HCT116 (cell line): ENCODE measurements around the gene C1QTNF3. TPM values are rescaled to one million over a fixed set of nuclear protein-coding genes. Genes with fewer than 3 reads are reported as not detected.

Experiments
- ATAC-seq: fragments of 200-7000 bp; cut with Tn5 transposase; 2 replicates; pipeline ENCODE4 v1.9.1; 2020; ENCODE audit warnings: mild to moderate bottlenecking, moderate library complexity
- BruUV-seq: library from RNA; stranded (reverse); fragments of 400-500 nt; replicated peaks from 2 replicates; lab custom pipeline; 2021; lab: Mats Ljungman, UMichigan
- CTCF ChIA-PET: fragments of 300-600 bp; sonication (Branson Sonifier 250); formaldehyde crosslinking; loops from one replicate; lab custom pipeline; 2021; ENCODE audit warnings: antibody characterized with exemption; lab: Charles Lee
- POLR2A ChIA-PET: fragments of 300-600, 350-600 bp; sonication (Branson Sonifier 250); formaldehyde crosslinking; loops from one replicate; lab custom pipeline; 2021; ENCODE audit warnings: antibody characterized with exemption; lab: Charles Lee
- RAD21 ChIA-PET, 2 experiments: fragments of 300-600 bp; sonication (Branson Sonifier 250); formaldehyde crosslinking; loops; one replicate each; lab custom pipeline; 2023; ENCODE audit warnings: low total read pairs in 2 of 2; ENCODE audit not compliant: uncharacterized antibody in 2 of 2, unreplicated experiment in 2 of 2, low non-redundant PET in 1 of 2; lab: Charles Lee
- DNase-seq: peaks from one replicate; pipeline ENCODE4 v3.0.0-alpha.2; 2010; ENCODE audit warnings: low read depth, low spot score
- H2AFZ ChIP-seq: fragments of 200-600 bp; shearing (Covaris generic), sonication (generic); 2 replicates; pipeline ENCODE4 v1.6.1; 2017; ENCODE audit warnings: low read depth, mixed run types, mixed read lengths, antibody characterized with exemption, low read length; ENCODE audit not compliant: poor library complexity, severe bottlenecking
- H3K27ac ChIP-seq: 2 replicates; pipeline ENCODE4 v1.5.1; 2012; ENCODE audit warnings: low read depth, low read length
- H3K27me3 ChIP-seq: fragments of 200-600 bp; sonication (generic); 2 replicates; pipeline ENCODE4 v1.6.1; 2016; ENCODE audit warnings: mixed run types, low read length, mixed read lengths; ENCODE audit not compliant: insufficient read depth
- H3K36me3 ChIP-seq, 2 experiments: fragments of 200-500 bp in 1 of 2; fragments of 200-600 bp in 1 of 2; sonication (Bioruptor generic) in 1 of 2; sonication (generic) in 1 of 2; 2 replicates each; pipeline versions ENCODE4 v1.5.1 to v1.6.1; 2014 to 2016; ENCODE audit warnings: low read length in 2 of 2, inconsistent platforms in 1 of 2, mixed read lengths in 1 of 2, mixed run types in 1 of 2; ENCODE audit not compliant: insufficient read depth in 2 of 2, control insufficient read depth in 1 of 2
- H3K4me1 ChIP-seq, 2 experiments: fragments of 200-600 bp in 1 of 2; sonication (generic) in 1 of 2; 2 replicates each; pipeline versions ENCODE4 v1.5.1 to v1.6.1; 2012 to 2017; ENCODE audit warnings: low read length in 2 of 2, inconsistent platforms in 1 of 2, mild to moderate bottlenecking in 1 of 2, mixed read lengths in 1 of 2, mixed run types in 1 of 2, moderate library complexity in 1 of 2; ENCODE audit not compliant: insufficient read depth in 2 of 2, control insufficient read depth in 1 of 2
- H3K4me2 ChIP-seq: fragments of 200-600 bp; sonication (generic); 2 replicates; pipeline ENCODE4 v1.6.1; 2017; ENCODE audit warnings: mixed run types, low read length, mixed read lengths
- H3K4me3 ChIP-seq, 2 experiments: fragments of 200-600 bp in 1 of 2; sonication (generic) in 1 of 2; replicated peaks in 1 of 2; 2 replicates each; pipeline ENCODE4 v1.5.1; 2011 to 2016; ENCODE audit warnings: low read length in 2 of 2, control low read depth in 1 of 2, low read depth in 1 of 2, mild to moderate bottlenecking in 1 of 2, mixed read lengths in 1 of 2, mixed run types in 1 of 2
- H3K79me2 ChIP-seq: fragments of 200-600 bp; sonication (generic); 2 replicates; pipeline ENCODE4 v1.6.1; 2017; ENCODE audit warnings: mild to moderate bottlenecking, mixed run types, low read length, moderate library complexity, mixed read lengths; ENCODE audit not compliant: insufficient read depth
- H3K9ac ChIP-seq: fragments of 200-600 bp; sonication (generic); 2 replicates; pipeline ENCODE4 v1.6.1; 2016; ENCODE audit warnings: low read length, mixed read lengths
- H3K9me2 ChIP-seq: fragments of 200-600 bp; sonication (generic), shearing (Covaris generic); 2 replicates; pipeline ENCODE4 v1.6.1; 2017; ENCODE audit warnings: mixed run types, mild to moderate bottlenecking, moderate library complexity; ENCODE audit not compliant: insufficient read depth
- H3K9me3 ChIP-seq, 2 experiments: fragments of 200-500 bp in 1 of 2; fragments of 200-600 bp in 1 of 2; sonication (Bioruptor generic) in 1 of 2; sonication (generic) in 1 of 2; 2 replicates each; pipeline ENCODE4 v1.6.1; 2014 to 2017; ENCODE audit warnings: low read length in 2 of 2, mixed read lengths in 2 of 2, inconsistent platforms in 1 of 2, low read depth in 1 of 2, mild to moderate bottlenecking in 1 of 2, mixed run types in 1 of 2, moderate library complexity in 1 of 2; ENCODE audit not compliant: control insufficient read depth in 1 of 2, insufficient read depth in 1 of 2
- H4K20me1 ChIP-seq: fragments of 200-600 bp; sonication (generic), shearing (Covaris generic); 2 replicates; pipeline ENCODE4 v1.6.1; 2017; ENCODE audit warnings: mixed run types, mild to moderate bottlenecking, moderate library complexity; ENCODE audit not compliant: insufficient read depth
- ATF3 ChIP-seq: IDR thresholded peaks from 2 replicates; pipeline ENCODE4 v1.6.1; 2012
- CBX3 ChIP-seq: IDR thresholded peaks from 2 replicates; pipeline ENCODE4 v1.6.1; 2012; ENCODE audit warnings: low read depth
- CEBPB ChIP-seq: IDR thresholded peaks from 2 replicates; pipeline ENCODE4 v1.6.1; 2012; ENCODE audit warnings: low read depth
- CTCF ChIP-seq, 3 experiments: fragments of 200-600 bp in 1 of 3; sonication (generic) in 1 of 3; IDR thresholded peaks in 2 of 3; conservative IDR thresholded peaks in 1 of 3; 2 replicates each; pipeline ENCODE4 v1.5.1; 2012 to 2017; ENCODE audit warnings: low read depth in 2 of 3, low read length in 2 of 3, antibody characterized with exemption in 1 of 3, borderline replicate concordance in 1 of 3, control low read depth in 1 of 3, mild to moderate bottlenecking in 1 of 3, mixed read lengths in 1 of 3, mixed run types in 1 of 3, moderate library complexity in 1 of 3; ENCODE audit not compliant: insufficient read depth in 1 of 3
- EZH2 ChIP-seq: fragments of 200-600 bp; sonication (generic); IDR thresholded peaks from 2 replicates; pipeline ENCODE4 v1.6.1; 2017; ENCODE audit warnings: antibody characterized with exemption, mixed run types
- JUND ChIP-seq: IDR thresholded peaks from 2 replicates; pipeline ENCODE4 v1.6.1; 2012
- MAX ChIP-seq: IDR thresholded peaks from 2 replicates; pipeline ENCODE4 v1.6.1; 2012
- POLR2A ChIP-seq: IDR thresholded peaks from 2 replicates; pipeline ENCODE4 v1.7.0; 2011; ENCODE audit warnings: borderline replicate concordance; ENCODE audit not compliant: insufficient read depth, insufficient read length; ENCODE audit errors: extremely low read depth
- POLR2AphosphoS5 ChIP-seq: IDR thresholded peaks from 2 replicates; pipeline ENCODE4 v1.6.1; 2011; ENCODE audit warnings: mild to moderate bottlenecking, low read depth, low read length, moderate library complexity
- REST ChIP-seq: IDR thresholded peaks from 2 replicates; pipeline ENCODE4 v1.6.1; 2012; ENCODE audit warnings: low read depth
- SIN3A ChIP-seq: IDR thresholded peaks from 2 replicates; pipeline ENCODE4 v1.6.1; 2012; ENCODE audit warnings: low read depth
- SP1 ChIP-seq: IDR thresholded peaks from 2 replicates; pipeline ENCODE4 v1.6.1; 2012; ENCODE audit warnings: low read depth
- SRF ChIP-seq: IDR thresholded peaks from 2 replicates; pipeline ENCODE4 v1.6.1; 2012; ENCODE audit warnings: low read depth
- TCF7L2 ChIP-seq: IDR thresholded peaks from 2 replicates; pipeline ENCODE4 v1.7.0; 2011; ENCODE audit warnings: borderline replicate concordance, inconsistent platforms; ENCODE audit not compliant: insufficient read depth, insufficient read length; ENCODE audit errors: extremely low read depth
- ZNF274 ChIP-seq: fragments of 200-500 bp; sonication (Bioruptor generic); IDR thresholded peaks from 2 replicates; pipeline ENCODE4 v1.6.1; 2014; ENCODE audit warnings: mild to moderate bottlenecking, low read depth, low read length, inconsistent platforms
- intact Hi-C: fragments of 100-400 bp; cut with micrococcal nuclease; formaldehyde crosslinking; loops from 2 replicates; pipeline ENCODE4 v1.10.0; 2022
- total RNA-seq: library from RNA; stranded (reverse); gene quantifications from one replicate; pipeline ENCODE4 v1.2.1, GENCODE V29; 2021; ENCODE audit not compliant: unreplicated experiment

C1QTNF3 gene
- total RNA-seq, 1 experiment from 2014 or later = 2.6 TPM

- H3K4me3 ChIP-seq = no peak overlapping the region
- RAD21 ChIA-PET = no interaction called here
- CTCF ChIA-PET = no interaction called here
- H3K36me3 ChIP-seq = no peaks in the 10 kb centered on the region
- H2AFZ ChIP-seq = no peak overlapping the region
- ATAC-seq (no peak), DNase-seq (no peak)
- no peak overlapping the region for H3K4me2 ChIP-seq
- no peaks in the 10 kb centered on the region for H3K9me2 ChIP-seq
- H3K79me2 ChIP-seq = no peaks in the 10 kb centered on the region
- H4K20me1 ChIP-seq = no peaks in the 10 kb centered on the region
- H3K27me3 ChIP-seq = peaks cover 3% of the 10 kb centered on the region
- no peak overlapping the region for H3K9ac ChIP-seq
- POLR2A ChIA-PET = no interaction called here
- no peaks in the 10 kb centered on the region for H3K9me3 ChIP-seq
- intact Hi-C loops = no loop called here
- TF ChIP-seq POLR2AphosphoS5 (no peak), SRF (no peak), POLR2A (no peak)
- no peaks in the 10 kb centered on the region for H3K4me1 ChIP-seq
- no peak overlapping the region for H3K27ac ChIP-seq
- BruUV-seq = no TSS peak
These were observed 63.0 kb downstream of the C1QTNF3 start for GRCh38 chr5:33980030-33980429.

GRCh38 chr5:33978306-33978705 lies 64.7 kb downstream of the C1QTNF3 start:
- no peak overlapping the region for H3K9ac ChIP-seq
- DNase-seq = no peak
- no peaks in the 10 kb centered on the region for H3K36me3 ChIP-seq
- H2AFZ ChIP-seq = no peak overlapping the region
- H4K20me1 ChIP-seq = no peaks in the 10 kb centered on the region
- H3K27ac ChIP-seq = no peak overlapping the region
- ChIA-PET POLR2A (no interaction called here), RAD21 (no interaction called here), CTCF (interaction anchor here (1.1 kb wide), 1 partner anchor 8 kb away, joined by 4 read pairs; no protein-coding TSS in a partner anchor)
- no peak overlapping the region for H3K4me3 ChIP-seq
- peaks cover 7% of the 10 kb centered on the region for H3K27me3 ChIP-seq
- H3K4me2 ChIP-seq = no peak overlapping the region
- H3K4me1 ChIP-seq = no peaks in the 10 kb centered on the region
- H3K9me3 ChIP-seq = no peaks in the 10 kb centered on the region
- ATAC-seq = no peak
- intact Hi-C loops = no loop called here
- BruUV-seq = no TSS peak
- H3K9me2 ChIP-seq = no peaks in the 10 kb centered on the region
- H3K79me2 ChIP-seq = no peaks in the 10 kb centered on the region
- TF ChIP-seq SRF (no peak), EZH2 (no peak), JUND (no peak), CTCF (IDR thresholded peaks at IDR 0.05 in 2 of 3, conservative IDR thresholded peaks at IDR 0.05 in 1 of 3; ENCODE audit: borderline replicate concordance in 1 of 3, insufficient read depth in 1 of 3, low read depth in 2 of 3, low read length in 2 of 3) (no peak), CEBPB (no peak), ZNF274 (no peak), MAX (no peak), REST (no peak), CBX3 (no peak), ATF3 (no peak), TCF7L2 (no peak), SIN3A (no peak), SP1 (no peak)
